ENCODE data around the gene KBTBD12.

GRCh38 chr3:127985216-127985615 is 70.2 kb downstream of the KBTBD12 start:
- TF ChIP-seq CTCF (IDR thresholded peaks at IDR 0.05 in 4 of 5, conservative IDR thresholded peaks at IDR 0.05 in 1 of 5) (no peak), POLR2A (IDR thresholded peaks at IDR 0.05) (no peak)

Data from gastrocnemius medialis (tissue), 4 donors.